GM18507 (cell line): ENCODE measurements around the gene TDRD7.

Experiments
- DNase-seq: peaks from one replicate; pipeline ENCODE4 v3.0.0; 2011; ENCODE audit warnings: low read depth; ENCODE audit not compliant: insufficient read length; ENCODE audit errors: extremely low spot score
- FAIRE-seq: peaks from 2 replicates; lab custom pipeline; 2011; peaks lifted over from hg19 to GRCh38; lab: Jason Lieb, UNC

The TDRD7 gene

DNA sequence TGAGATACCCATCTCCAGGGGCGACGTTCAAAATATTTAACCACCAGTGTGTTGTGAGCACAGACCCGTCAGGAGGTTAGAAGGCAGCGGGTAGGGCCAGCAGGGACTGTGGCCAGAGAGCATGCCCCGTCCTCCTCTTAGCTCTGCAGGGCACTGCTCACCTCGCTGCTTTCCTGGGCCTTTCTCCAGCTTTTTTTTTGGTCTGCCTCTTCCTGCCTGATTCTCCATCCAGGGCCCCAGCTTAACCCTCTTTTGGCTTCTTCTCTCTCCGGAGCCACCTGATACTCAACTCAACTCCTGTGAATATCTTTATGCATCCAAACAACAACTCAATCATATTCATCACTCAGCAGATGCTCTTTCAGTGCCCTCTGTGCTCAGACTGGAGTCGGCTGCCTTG lies 133.6 kb downstream of the TDRD7 start:
- DNase-seq (no peak), FAIRE-seq (no peak)
